ENCODE data around the gene NEAT1. TPM values are rescaled to one million over a fixed set of nuclear protein-coding genes. Genes with fewer than 3 reads are reported as not detected.
"Not testable (repeated sequence)": the region's sequence is repeated elsewhere in the genome, so short reads cannot be mapped to it uniquely, and the experiment has no call there.

The NEAT1 gene
- total and polyA plus RNA-seq, 2 experiments from 2014 or later, result 5.3 to 7.2 TPM

DNA sequence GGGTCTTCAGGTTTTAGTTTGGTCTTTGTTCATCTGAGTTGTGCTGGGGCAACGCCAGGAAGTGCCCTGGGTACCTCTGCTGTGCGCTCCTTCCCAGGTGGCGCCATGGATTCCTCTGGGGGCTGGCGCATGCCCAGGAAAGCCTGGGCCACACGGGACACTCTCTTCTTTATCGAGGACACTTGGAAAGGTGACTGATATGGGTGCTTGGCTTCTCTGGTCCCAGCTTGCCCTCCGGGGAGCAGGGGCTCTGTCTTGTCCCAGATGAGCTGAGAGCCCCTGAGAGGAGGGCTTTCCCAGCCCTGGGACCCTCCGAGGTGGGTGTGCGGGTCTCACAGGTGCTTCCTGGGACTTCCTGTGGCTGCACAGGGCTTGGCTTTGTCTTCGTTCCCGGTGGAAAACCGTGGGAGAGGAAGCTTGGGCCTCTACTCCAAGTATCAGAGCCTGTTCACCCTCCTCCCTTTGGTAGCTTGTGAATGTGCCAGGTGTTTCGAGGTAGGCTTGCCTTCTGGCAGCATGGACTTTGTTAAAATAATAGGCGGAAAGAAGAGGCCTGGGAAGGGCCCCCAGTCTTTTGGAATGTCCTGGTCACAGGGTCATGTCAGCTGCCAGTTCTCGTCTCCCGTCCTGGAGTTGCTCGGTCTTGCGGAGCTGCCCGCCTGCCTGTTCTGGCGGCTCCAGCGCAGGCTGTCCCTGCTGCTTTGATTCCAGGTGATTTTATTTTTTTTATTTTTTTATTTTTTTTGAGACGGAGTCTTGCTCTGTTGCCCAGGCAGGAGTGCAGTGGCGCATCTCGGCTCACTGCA, 10.1 kb upstream of the NEAT1 start (continued):
- TF ChIP-seq, protein P1, sequence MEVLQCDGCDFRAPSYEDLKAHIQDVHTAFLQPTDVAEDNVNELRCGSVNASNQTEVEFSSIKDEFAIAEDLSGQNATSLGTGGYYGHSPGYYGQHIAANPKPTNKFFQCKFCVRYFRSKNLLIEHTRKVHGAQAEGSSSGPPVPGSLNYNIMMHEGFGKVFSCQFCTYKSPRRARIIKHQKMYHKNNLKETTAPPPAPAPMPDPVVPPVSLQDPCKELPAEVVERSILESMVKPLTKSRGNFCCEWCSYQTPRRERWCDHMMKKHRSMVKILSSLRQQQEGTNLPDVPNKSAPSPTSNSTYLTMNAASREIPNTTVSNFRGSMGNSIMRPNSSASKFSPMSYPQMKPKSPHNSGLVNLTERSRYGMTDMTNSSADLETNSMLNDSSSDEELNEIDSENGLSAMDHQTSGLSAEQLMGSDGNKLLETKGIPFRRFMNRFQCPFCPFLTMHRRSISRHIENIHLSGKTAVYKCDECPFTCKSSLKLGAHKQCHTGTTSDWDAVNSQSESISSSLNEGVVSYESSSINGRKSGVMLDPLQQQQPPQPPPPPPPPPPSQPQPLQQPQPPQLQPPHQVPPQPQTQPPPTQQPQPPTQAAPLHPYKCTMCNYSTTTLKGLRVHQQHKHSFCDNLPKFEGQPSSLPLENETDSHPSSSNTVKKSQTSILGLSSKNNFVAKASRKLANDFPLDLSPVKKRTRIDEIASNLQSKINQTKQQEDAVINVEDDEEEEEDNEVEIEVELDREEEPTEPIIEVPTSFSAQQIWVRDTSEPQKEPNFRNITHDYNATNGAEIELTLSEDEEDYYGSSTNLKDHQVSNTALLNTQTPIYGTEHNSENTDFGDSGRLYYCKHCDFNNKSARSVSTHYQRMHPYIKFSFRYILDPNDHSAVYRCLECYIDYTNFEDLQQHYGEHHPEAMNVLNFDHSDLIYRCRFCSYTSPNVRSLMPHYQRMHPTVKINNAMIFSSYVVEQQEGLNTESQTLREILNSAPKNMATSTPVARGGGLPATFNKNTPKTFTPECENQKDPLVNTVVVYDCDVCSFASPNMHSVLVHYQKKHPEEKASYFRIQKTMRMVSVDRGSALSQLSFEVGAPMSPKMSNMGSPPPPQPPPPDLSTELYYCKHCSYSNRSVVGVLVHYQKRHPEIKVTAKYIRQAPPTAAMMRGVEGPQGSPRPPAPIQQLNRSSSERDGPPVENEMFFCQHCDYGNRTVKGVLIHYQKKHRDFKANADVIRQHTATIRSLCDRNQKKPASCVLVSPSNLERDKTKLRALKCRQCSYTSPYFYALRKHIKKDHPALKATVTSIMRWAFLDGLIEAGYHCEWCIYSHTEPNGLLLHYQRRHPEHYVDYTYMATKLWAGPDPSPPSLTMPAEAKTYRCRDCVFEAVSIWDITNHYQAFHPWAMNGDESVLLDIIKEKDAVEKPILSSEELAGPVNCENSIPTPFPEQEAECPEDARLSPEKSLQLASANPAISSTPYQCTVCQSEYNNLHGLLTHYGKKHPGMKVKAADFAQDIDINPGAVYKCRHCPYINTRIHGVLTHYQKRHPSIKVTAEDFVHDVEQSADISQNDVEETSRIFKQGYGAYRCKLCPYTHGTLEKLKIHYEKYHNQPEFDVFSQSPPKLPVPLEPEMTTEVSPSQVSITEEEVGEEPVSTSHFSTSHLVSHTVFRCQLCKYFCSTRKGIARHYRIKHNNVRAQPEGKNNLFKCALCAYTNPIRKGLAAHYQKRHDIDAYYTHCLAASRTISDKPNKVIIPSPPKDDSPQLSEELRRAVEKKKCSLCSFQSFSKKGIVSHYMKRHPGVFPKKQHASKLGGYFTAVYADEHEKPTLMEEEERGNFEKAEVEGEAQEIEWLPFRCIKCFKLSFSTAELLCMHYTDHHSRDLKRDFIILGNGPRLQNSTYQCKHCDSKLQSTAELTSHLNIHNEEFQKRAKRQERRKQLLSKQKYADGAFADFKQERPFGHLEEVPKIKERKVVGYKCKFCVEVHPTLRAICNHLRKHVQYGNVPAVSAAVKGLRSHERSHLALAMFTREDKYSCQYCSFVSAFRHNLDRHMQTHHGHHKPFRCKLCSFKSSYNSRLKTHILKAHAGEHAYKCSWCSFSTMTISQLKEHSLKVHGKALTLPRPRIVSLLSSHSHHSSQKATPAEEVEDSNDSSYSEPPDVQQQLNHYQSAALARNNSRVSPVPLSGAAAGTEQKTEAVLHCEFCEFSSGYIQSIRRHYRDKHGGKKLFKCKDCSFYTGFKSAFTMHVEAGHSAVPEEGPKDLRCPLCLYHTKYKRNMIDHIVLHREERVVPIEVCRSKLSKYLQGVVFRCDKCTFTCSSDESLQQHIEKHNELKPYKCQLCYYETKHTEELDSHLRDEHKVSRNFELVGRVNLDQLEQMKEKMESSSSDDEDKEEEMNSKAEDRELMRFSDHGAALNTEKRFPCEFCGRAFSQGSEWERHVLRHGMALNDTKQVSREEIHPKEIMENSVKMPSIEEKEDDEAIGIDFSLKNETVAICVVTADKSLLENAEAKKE (CRISPR knock-in tag; IDR thresholded peaks at IDR 0.05), result no peak
- TF ChIP-seq POLR2AphosphoS5 (IDR thresholded peaks at IDR 0.05; ENCODE audit: low read depth) (no peak), STAT1 (IDR thresholded peaks at IDR 0.05; ENCODE audit: unreplicated experiment) (no peak), ZNF331 (CRISPR knock-in tag; IDR thresholded peaks at IDR 0.05; ENCODE audit: low read depth) (no peak)
- TF ChIP-seq, protein P2, sequence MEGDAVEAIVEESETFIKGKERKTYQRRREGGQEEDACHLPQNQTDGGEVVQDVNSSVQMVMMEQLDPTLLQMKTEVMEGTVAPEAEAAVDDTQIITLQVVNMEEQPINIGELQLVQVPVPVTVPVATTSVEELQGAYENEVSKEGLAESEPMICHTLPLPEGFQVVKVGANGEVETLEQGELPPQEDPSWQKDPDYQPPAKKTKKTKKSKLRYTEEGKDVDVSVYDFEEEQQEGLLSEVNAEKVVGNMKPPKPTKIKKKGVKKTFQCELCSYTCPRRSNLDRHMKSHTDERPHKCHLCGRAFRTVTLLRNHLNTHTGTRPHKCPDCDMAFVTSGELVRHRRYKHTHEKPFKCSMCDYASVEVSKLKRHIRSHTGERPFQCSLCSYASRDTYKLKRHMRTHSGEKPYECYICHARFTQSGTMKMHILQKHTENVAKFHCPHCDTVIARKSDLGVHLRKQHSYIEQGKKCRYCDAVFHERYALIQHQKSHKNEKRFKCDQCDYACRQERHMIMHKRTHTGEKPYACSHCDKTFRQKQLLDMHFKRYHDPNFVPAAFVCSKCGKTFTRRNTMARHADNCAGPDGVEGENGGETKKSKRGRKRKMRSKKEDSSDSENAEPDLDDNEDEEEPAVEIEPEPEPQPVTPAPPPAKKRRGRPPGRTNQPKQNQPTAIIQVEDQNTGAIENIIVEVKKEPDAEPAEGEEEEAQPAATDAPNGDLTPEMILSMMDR (conservative IDR thresholded peaks at IDR 0.05; ENCODE audit: low read depth in 2 of 2), result no peak

DNA sequence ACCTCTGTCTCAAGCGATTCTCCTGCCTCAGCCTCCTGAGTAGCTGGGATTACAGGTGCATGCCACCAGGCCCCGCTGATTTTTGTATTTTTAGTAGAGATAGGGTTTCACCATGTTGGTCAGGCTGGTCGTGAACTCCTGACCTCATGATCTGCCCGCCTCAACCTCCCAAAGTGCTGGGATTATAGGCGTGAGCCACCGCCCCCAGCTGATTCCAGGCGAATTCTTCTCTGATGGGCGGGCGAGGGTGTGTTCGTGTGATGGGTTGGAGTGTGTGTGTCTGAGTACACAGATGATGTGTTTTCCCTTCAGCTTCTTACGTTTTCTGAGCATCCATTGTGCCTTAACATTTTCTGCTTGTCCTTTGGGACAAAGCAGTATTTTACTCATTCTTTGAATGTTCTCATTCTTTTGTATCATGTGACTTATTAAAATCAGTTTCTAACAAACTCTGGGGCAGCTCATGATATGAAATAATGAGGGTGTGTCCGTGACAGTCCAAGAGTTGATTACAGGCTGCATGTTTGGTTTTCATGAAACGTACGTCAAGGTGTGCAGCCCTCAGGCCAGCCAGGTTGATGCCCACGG, 9.4 kb upstream of the NEAT1 start:
- Mint-ChIP-seq H3K27me3 (ENCODE audit: insufficient read depth, low read depth, poor library complexity) (peaks cover 18% of the 10 kb centered on the region), H3K4me1 (peaks cover 26% of the 10 kb centered on the region)
- DNase-seq (ENCODE audit: low spot score); H3K9me2 ChIP-seq (ENCODE audit: insufficient read depth); H3F3A ChIP-seq (replicated peaks; ENCODE audit: low read depth); H3K27ac ChIP-seq (ENCODE audit: low read depth); H3K9me3 Mint-ChIP-seq; H3K36me3 Mint-ChIP-seq (ENCODE audit: low read depth); H3K36me3 ChIP-seq (ENCODE audit: insufficient read depth); H3K4me3 ChIP-seq; H3K4me2 ChIP-seq; H4K20me1 ChIP-seq (replicated peaks; ENCODE audit: insufficient read depth); H3K79me2 ChIP-seq (replicated peaks; ENCODE audit: insufficient read depth); ATAC-seq; H3K27ac Mint-ChIP-seq; H3K27me3 ChIP-seq (ENCODE audit: insufficient read depth); H2AFZ ChIP-seq; H3K4me3 Mint-ChIP-seq: not testable (repeated sequence)
- peaks cover 17% of the 10 kb centered on the region for H3K4me1 ChIP-seq (ENCODE audit: insufficient read depth)

Data from GM23338 (cell line).